Panc1 (cell line): ENCODE data around the gene CD83. TPM values are rescaled to one million over a fixed set of nuclear protein-coding genes. Genes with fewer than 3 reads are reported as not detected.

Experiments used
- ATAC-seq: fragments of 200-7000 bp; cut with Tn5 transposase; 2 replicates; pipeline ENCODE4 v1.9.1; 2020; ENCODE audit warnings: mild to moderate bottlenecking, moderate library complexity
- BruUV-seq: library from RNA; stranded (reverse); fragments of 400-500 nt; replicated peaks from 2 replicates; lab custom pipeline; 2021; lab: Mats Ljungman, UMichigan
- CTCF ChIA-PET: fragments of 300-600 bp; sonication (Branson Sonifier 250); formaldehyde crosslinking; loops from one replicate; lab custom pipeline; 2022; ENCODE audit warnings: antibody characterized with exemption; lab: Charles Lee
- POLR2A ChIA-PET: fragments of 300-600 bp; sonication (Branson Sonifier 250); formaldehyde crosslinking; loops from one replicate; lab custom pipeline; 2022; ENCODE audit warnings: antibody characterized with exemption; lab: Charles Lee
- DNase-seq: peaks from one replicate; pipeline ENCODE4 v3.0.0-alpha.2; 2010; ENCODE audit warnings: low read depth, low spot score
- H3K27ac ChIP-seq: 2 replicates; pipeline ENCODE4 v1.5.1; 2011; ENCODE audit warnings: mild to moderate bottlenecking, low read length, inconsistent platforms
- H3K27me3 ChIP-seq: fragments of 200-500 bp; sonication (Bioruptor generic); 2 replicates; pipeline ENCODE4 v1.6.0; 2014; ENCODE audit warnings: low read length, inconsistent platforms; ENCODE audit not compliant: control insufficient read depth, insufficient read depth
- H3K36me3 ChIP-seq: fragments of 200-500 bp; sonication (Bioruptor generic); 2 replicates; pipeline ENCODE4 v1.5.1; 2014; ENCODE audit warnings: inconsistent platforms, mild to moderate bottlenecking, low read length, moderate library complexity; ENCODE audit not compliant: control insufficient read depth, insufficient read depth
- H3K4me1 ChIP-seq: 2 replicates; pipeline ENCODE4 v1.5.1; 2011; ENCODE audit warnings: inconsistent platforms, mild to moderate bottlenecking, low read length, moderate library complexity; ENCODE audit not compliant: control insufficient read depth, insufficient read depth
- H3K4me3 ChIP-seq, 2 experiments: 2 replicates each; pipeline ENCODE4 v1.5.1; 2011 to 2012; ENCODE audit warnings: low read depth in 2 of 2, low read length in 2 of 2, mild to moderate bottlenecking in 2 of 2, inconsistent platforms in 1 of 2, moderate library complexity in 1 of 2
- H3K9me3 ChIP-seq: fragments of 200-500 bp; sonication (Bioruptor generic); 2 replicates; pipeline ENCODE4 v1.5.1; 2014; ENCODE audit warnings: low read depth, mild to moderate bottlenecking, inconsistent platforms, low read length, moderate library complexity; ENCODE audit not compliant: control insufficient read depth, insufficient read depth
- CTCF ChIP-seq: fragments of 450-650 bp; IDR thresholded peaks from 2 replicates; pipeline ENCODE4 v1.5.1; 2017; ENCODE audit warnings: mild to moderate bottlenecking
- POLR2AphosphoS5 ChIP-seq: IDR thresholded peaks from 2 replicates; pipeline ENCODE4 v1.6.1; 2012; ENCODE audit warnings: mild to moderate bottlenecking, low read depth, low read length, moderate library complexity
- REST ChIP-seq, 2 experiments: IDR thresholded peaks; 2 replicates each; pipeline ENCODE4 v1.6.1; 2011 to 2012; ENCODE audit warnings: low read depth in 2 of 2, control low read depth in 1 of 2, low read length in 1 of 2, mild to moderate bottlenecking in 1 of 2, moderate library complexity in 1 of 2; ENCODE audit not compliant: insufficient read depth in 1 of 2
- SIN3A ChIP-seq: IDR thresholded peaks from 2 replicates; pipeline ENCODE4 v1.6.1; 2012; ENCODE audit warnings: low read depth, mild to moderate bottlenecking, low read length, moderate library complexity, borderline replicate concordance; ENCODE audit not compliant: insufficient read depth
- TCF7L2 ChIP-seq: IDR thresholded peaks from 2 replicates; pipeline ENCODE4 v1.6.1; 2011; ENCODE audit warnings: mild to moderate bottlenecking, low read depth, low read length, inconsistent platforms
- in situ Hi-C: cut with HindIII; loops from 2 replicates; pipeline ENCODE4 v1.10.0; 2016; ENCODE audit warnings: low sequenced_read_pairs, low pct_unique_long_range_greater_than_20kb
- intact Hi-C: fragments of 100-400 bp; cut with micrococcal nuclease; formaldehyde crosslinking; loops from one replicate; pipeline ENCODE4 v1.10.0; 2022; ENCODE audit not compliant: unreplicated experiment
- total RNA-seq: library from RNA; stranded (reverse); gene quantifications from one replicate; pipeline ENCODE4 v1.2.1, GENCODE V29; 2021; ENCODE audit not compliant: unreplicated experiment

The CD83 gene
- total RNA-seq, 1 experiment from 2014 or later, result 5.3 TPM

DNA sequence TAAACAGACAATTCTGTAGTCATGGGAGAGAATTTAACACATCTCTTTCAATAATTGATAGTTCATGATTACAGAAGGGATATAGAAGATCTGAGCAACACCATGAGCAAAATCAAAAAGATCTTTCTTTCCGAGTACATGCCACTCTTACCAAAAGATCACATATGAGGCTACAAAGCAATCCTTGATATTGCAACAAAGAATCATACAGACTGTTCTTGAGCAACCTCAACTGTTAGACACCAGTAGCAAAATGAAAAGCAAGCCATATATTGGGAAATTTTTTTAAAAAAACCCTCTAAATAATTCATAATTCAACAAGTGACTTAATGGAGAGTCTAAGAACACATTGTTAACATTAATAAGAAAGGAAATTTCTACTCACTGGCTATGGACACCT, 3.6 kb upstream of the CD83 start:
- POLR2A ChIA-PET, result no interaction called here
- DNase-seq (no peak), ATAC-seq (no peak)
- intact Hi-C loops, result no loop called here
- H3K27ac ChIP-seq, result no peak overlapping the region
- no peaks in the 10 kb centered on the region for H3K4me1 ChIP-seq
- H3K27me3 ChIP-seq, result no peaks in the 10 kb centered on the region
- TF ChIP-seq TCF7L2 (no peak), REST (IDR thresholded peaks at IDR 0.05; ENCODE audit: insufficient read depth in 1 of 2, low read depth in 2 of 2, low read length in 1 of 2) (no peak), SIN3A (no peak), POLR2AphosphoS5 (no peak), CTCF (no peak)
- CTCF ChIA-PET, result no interaction called here
- in situ Hi-C loops, result no loop called here
- no TSS peak for BruUV-seq
- H3K36me3 ChIP-seq, result no peaks in the 10 kb centered on the region
- no peaks in the 10 kb centered on the region for H3K9me3 ChIP-seq
- no peak overlapping the region for H3K4me3 ChIP-seq

DNA sequence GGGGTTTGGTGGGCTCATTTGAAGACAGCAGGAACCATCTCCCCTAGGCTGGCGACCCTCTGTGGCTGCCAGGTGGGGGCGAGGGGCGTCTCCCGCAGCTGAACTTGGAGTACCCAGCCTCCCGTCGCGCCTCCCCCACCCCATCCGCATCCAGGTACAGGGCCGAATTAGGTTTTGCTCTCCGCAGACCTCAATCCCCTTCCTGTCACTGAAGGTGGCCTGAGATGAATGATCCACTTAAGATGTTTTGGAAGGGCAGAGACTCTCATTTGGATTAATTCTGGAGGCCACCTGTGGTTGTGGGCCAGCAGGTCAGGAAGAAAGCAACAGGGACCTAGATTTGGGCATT, 493 bp downstream of the CD83 start:
- H3K36me3 ChIP-seq, result no peaks in the 10 kb centered on the region
- peak; percentile 31 for ATAC-seq
- no peaks in the 10 kb centered on the region for H3K27me3 ChIP-seq
- no peak overlapping the region; the same call in 1 of the 2 replicates for H3K27ac ChIP-seq
- intact Hi-C loops, result no loop called here
- H3K4me3 ChIP-seq, result peak overlapping the region; percentile 66 to 69
- H3K4me1 ChIP-seq, result no peaks in the 10 kb centered on the region
- no peaks in the 10 kb centered on the region for H3K9me3 ChIP-seq
- in situ Hi-C loops, result no loop called here
- no TSS peak for BruUV-seq
- peak; percentile 19; the same call in 1 of the 2 replicates for TF ChIP-seq CTCF
- no peak for TF ChIP-seq REST (IDR thresholded peaks at IDR 0.05; ENCODE audit: insufficient read depth in 1 of 2, low read depth in 2 of 2, low read length in 1 of 2)
- ChIA-PET POLR2A (no interaction called here), CTCF (no interaction called here)
- DNase-seq, result no peak
